GM12878 (cell line): ENCODE data around the gene DKK1.

Source experiments
- CTCF ChIP-seq, 3 experiments: IDR thresholded peaks in 2 of 3; conservative IDR thresholded peaks in 1 of 3; 2 replicates each; pipeline ENCODE4 v1.5.1; 2011; ENCODE audit warnings: low read depth in 3 of 3, low read length in 3 of 3, mild to moderate bottlenecking in 3 of 3, control low read depth in 2 of 3, moderate library complexity in 2 of 3, inconsistent platforms in 1 of 3, mixed read lengths in 1 of 3; ENCODE audit not compliant: control insufficient read depth in 2 of 3, insufficient read depth in 1 of 3; ENCODE audit errors: extremely low read depth in 1 of 3
- FOXM1 ChIP-seq: IDR thresholded peaks from 2 replicates; pipeline ENCODE4 v1.6.1; 2012; ENCODE audit warnings: low read depth, mild to moderate bottlenecking, inconsistent platforms, low read length, moderate library complexity
- NFXL1 ChIP-seq: fragments of 450-650 bp; IDR thresholded peaks from 2 replicates; pipeline ENCODE4 v1.6.1; 2017; ENCODE audit warnings: antibody characterized with exemption, mild to moderate bottlenecking, borderline replicate concordance
- PAX5 ChIP-seq: IDR thresholded peaks from 2 replicates; pipeline ENCODE4 v1.6.1; 2011; ENCODE audit warnings: low read depth, low read length, borderline replicate concordance
- SREBF1 ChIP-seq: IDR thresholded peaks from 2 replicates; pipeline ENCODE4 v1.6.1; 2012; ENCODE audit warnings: mild to moderate bottlenecking, low read length
- ZNF274 ChIP-seq: IDR thresholded peaks from one replicate; pipeline ENCODE4 v1.8.0; 2011; ENCODE audit not compliant: insufficient read length, insufficient read depth

- TF ChIP-seq CTCF (IDR thresholded peaks at IDR 0.05 in 2 of 3, conservative IDR thresholded peaks at IDR 0.05 in 1 of 3; ENCODE audit: control insufficient read depth in 2 of 3, extremely low read depth in 1 of 3, insufficient read depth in 1 of 3, low read depth in 3 of 3, low read length in 3 of 3) (no peak), PAX5 (no peak), FOXM1 (no peak), ZNF274 (no peak), SREBF1 (no peak), NFXL1 (no peak)
Measured at GRCh38 chr10:52269233-52269632, 44.8 kb upstream of the DKK1 start.
